ENCODE measurements around the gene CNNM2.
"Not testable (repeated sequence)": the region's sequence is repeated elsewhere in the genome, so short reads cannot be mapped to it uniquely, and the experiment has no call there.

The CNNM2 gene

GRCh38 chr10:102945449-102945848 lies 27.4 kb downstream of the CNNM2 start:
- Mint-ChIP-seq H3K4me1 (ENCODE audit: low read depth) (no peaks in the 10 kb centered on the region), H3K27ac (no peak overlapping the region), H3K9me3 (ENCODE audit: low read depth) (no peaks in the 10 kb centered on the region), H3K4me3 (no peak overlapping the region), H3K27me3 (no peaks in the 10 kb centered on the region), H3K36me3 (peaks cover 7% of the 10 kb centered on the region)

DNA sequence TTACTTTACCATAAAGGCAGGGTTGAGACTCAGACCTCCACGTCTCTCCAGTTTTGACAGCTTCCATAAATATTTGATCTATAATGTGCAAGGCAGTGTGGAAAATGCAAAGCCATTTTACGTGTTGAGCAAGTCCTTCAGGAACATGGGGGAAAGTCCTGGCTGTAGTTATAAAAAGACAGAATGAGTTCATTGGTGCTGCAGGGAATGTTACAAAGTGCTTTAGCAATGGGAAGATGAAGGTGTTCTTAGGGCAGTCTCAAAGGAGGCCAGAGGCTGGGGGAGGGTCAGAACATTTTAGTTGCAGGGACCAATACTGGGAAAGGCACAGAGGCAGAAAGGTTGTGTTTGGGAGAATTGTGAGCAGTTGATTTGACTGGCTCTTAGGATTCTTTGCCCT lies 27.9 kb downstream of the CNNM2 start:
- Mint-ChIP-seq H3K9me3 (ENCODE audit: low read depth) (no peaks in the 10 kb centered on the region), H3K4me3 (no peak overlapping the region), H3K36me3 (peaks cover 7% of the 10 kb centered on the region), H3K27ac (no peak overlapping the region), H3K27me3 (no peaks in the 10 kb centered on the region), H3K4me1 (ENCODE audit: low read depth) (no peaks in the 10 kb centered on the region)

DNA sequence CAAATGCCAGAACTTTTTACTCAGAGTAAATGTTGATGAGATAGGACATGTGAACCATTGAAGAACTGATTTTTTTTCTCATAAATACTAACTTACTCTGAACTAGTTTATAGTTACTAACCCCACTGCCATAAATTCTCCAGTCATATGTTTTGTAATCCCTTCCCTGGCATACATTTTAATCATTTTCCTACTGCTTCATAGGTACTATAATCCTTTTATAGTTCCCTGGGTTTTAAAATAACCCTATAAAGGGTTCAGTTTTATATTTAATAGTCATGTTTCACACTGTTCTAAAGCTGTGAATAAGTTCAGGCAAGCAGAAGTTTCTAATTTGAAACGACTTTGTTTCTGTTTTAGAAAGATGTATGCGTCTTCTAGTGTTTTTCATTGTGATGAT lies 28.9 kb downstream of the CNNM2 start:
- Mint-ChIP-seq H3K36me3 (peaks cover 4% of the 10 kb centered on the region), H3K9me3 (ENCODE audit: low read depth) (no peaks in the 10 kb centered on the region), H3K27me3 (no peaks in the 10 kb centered on the region)

GRCh38 chr10:102948176-102948575 lies 30.1 kb downstream of the CNNM2 start:
- Mint-ChIP-seq H3K27ac (no peak overlapping the region), H3K4me3 (no peak overlapping the region), H3K9me3 (ENCODE audit: low read depth) (no peaks in the 10 kb centered on the region), H3K4me1 (ENCODE audit: low read depth) (no peaks in the 10 kb centered on the region), H3K27me3 (no peaks in the 10 kb centered on the region), H3K36me3 (peaks cover 4% of the 10 kb centered on the region)

More for the DNA sequence above, 28.9 kb downstream of the CNNM2 start:
- Mint-ChIP-seq H3K27ac (no peak overlapping the region), H3K4me3 (no peak overlapping the region), H3K4me1 (ENCODE audit: low read depth) (no peaks in the 10 kb centered on the region)

- Mint-ChIP-seq H3K27me3 (no peaks in the 10 kb centered on the region), H3K36me3 (peaks cover 4% of the 10 kb centered on the region), H3K9me3 (ENCODE audit: low read depth) (no peaks in the 10 kb centered on the region), H3K4me3 (no peak overlapping the region), H3K4me1 (ENCODE audit: low read depth) (no peaks in the 10 kb centered on the region), H3K27ac (no peak overlapping the region)
Observed at GRCh38 chr10:102948786-102949185, 30.7 kb downstream of the CNNM2 start.

GRCh38 chr10:102949916-102950315 lies 31.8 kb downstream of the CNNM2 start:
- H3K27me3 Mint-ChIP-seq, result no peaks in the 10 kb centered on the region
- H3K9me3 Mint-ChIP-seq (ENCODE audit: low read depth), result no peaks in the 10 kb centered on the region
- no peaks in the 10 kb centered on the region for H3K4me1 Mint-ChIP-seq (ENCODE audit: low read depth)
- H3K27ac Mint-ChIP-seq, result no peak overlapping the region
- peaks cover 4% of the 10 kb centered on the region for H3K36me3 Mint-ChIP-seq
- H3K4me3 Mint-ChIP-seq, result no peak overlapping the region

DNA sequence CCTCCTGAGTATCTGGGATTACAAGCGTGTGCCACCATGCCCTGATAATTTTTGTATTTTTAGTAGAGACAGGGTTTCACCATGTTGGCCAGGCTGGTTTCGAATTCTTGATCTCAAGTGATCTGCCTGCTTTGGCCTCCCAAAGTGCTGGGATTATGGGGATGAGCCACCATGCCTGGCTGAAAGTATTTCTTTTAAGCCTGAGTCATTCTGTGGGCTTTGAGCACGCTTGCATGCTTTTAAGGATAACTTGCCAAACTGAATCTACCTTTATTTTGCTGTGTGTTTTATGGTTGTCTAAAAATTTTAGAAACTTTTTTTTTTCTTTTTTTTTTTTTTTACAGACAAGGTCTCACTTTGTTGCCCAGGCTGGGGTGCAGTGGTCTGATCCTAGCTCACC lies 33.2 kb downstream of the CNNM2 start:
- H3K27me3 Mint-ChIP-seq, result no peaks in the 10 kb centered on the region
- H3K9me3 Mint-ChIP-seq (ENCODE audit: low read depth), result no peaks in the 10 kb centered on the region
- H3K36me3 Mint-ChIP-seq, result peaks cover 4% of the 10 kb centered on the region
- no peak overlapping the region for H3K27ac Mint-ChIP-seq
- no peak overlapping the region for H3K4me3 Mint-ChIP-seq
- H3K4me1 Mint-ChIP-seq (ENCODE audit: low read depth), result no peaks in the 10 kb centered on the region

GRCh38 chr10:102959360-102959759 lies 41.3 kb downstream of the CNNM2 start:
- H3K4me1 Mint-ChIP-seq (ENCODE audit: low read depth), result no peaks in the 10 kb centered on the region
- H3K4me3 Mint-ChIP-seq, result no peak overlapping the region
- H3K9me3 Mint-ChIP-seq (ENCODE audit: low read depth), result no peaks in the 10 kb centered on the region
- H3K36me3 Mint-ChIP-seq, result no peaks in the 10 kb centered on the region
- H3K27ac Mint-ChIP-seq, result no peak overlapping the region
- H3K27me3 Mint-ChIP-seq, result no peaks in the 10 kb centered on the region

DNA sequence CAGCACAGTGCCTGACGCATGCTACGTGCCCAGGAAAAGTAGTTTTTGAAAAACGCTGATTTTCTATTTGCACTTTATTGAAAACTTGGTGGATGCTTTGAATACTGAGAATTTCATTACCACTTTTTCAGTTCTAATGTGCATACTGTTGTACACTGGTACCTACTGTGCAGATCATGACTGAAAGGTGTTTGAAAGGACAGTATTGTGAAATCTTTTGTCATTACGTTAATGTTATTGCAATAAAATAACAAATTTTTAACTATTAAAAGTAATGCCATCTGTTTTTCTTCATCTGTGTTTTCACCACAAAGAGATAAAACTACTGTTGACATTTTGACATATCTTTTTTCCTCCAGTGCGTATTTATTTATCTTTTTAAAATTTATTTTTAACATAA lies 42.1 kb downstream of the CNNM2 start:
- no peaks in the 10 kb centered on the region for H3K36me3 Mint-ChIP-seq
- no peaks in the 10 kb centered on the region for H3K27me3 Mint-ChIP-seq
- no peak overlapping the region for H3K27ac Mint-ChIP-seq
- H3K9me3 Mint-ChIP-seq (ENCODE audit: low read depth), result no peaks in the 10 kb centered on the region
- no peaks in the 10 kb centered on the region for H3K4me1 Mint-ChIP-seq (ENCODE audit: low read depth)
- H3K4me3 Mint-ChIP-seq, result no peak overlapping the region

GRCh38 chr10:102962267-102962666 lies 44.2 kb downstream of the CNNM2 start:
- H3K36me3 Mint-ChIP-seq, result no peaks in the 10 kb centered on the region
- no peak overlapping the region for H3K4me3 Mint-ChIP-seq
- no peaks in the 10 kb centered on the region for H3K27me3 Mint-ChIP-seq
- H3K27ac Mint-ChIP-seq, result no peak overlapping the region
- H3K9me3 Mint-ChIP-seq (ENCODE audit: low read depth), result no peaks in the 10 kb centered on the region
- no peaks in the 10 kb centered on the region for H3K4me1 Mint-ChIP-seq (ENCODE audit: low read depth)

- H3K4me1 Mint-ChIP-seq (ENCODE audit: low read depth), result no peaks in the 10 kb centered on the region
- H3K27ac Mint-ChIP-seq, result no peak overlapping the region
- H3K36me3 Mint-ChIP-seq, result no peaks in the 10 kb centered on the region
- H3K27me3 Mint-ChIP-seq, result no peaks in the 10 kb centered on the region
- H3K9me3 Mint-ChIP-seq (ENCODE audit: low read depth), result no peaks in the 10 kb centered on the region
- H3K4me3 Mint-ChIP-seq, result no peak overlapping the region
Observed at GRCh38 chr10:102962951-102963755, 45.1 kb downstream of the CNNM2 start.

DNA sequence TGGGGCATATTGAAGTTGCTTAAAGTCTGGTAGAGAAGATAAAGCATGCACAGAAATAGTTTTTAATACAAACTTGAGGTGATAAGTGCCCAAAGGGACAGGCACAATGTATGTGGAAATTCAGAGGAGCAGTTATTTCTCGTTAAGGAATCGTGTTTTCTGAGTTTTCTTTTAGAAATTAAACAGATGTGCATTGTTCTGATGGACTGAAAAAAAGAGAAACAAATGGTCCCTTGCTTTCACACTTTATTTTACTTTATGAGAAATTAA lies 45.6 kb downstream of the CNNM2 start:
- Mint-ChIP-seq H3K36me3 (no peaks in the 10 kb centered on the region), H3K4me3 (no peak overlapping the region), H3K4me1 (ENCODE audit: low read depth) (no peaks in the 10 kb centered on the region), H3K9me3 (ENCODE audit: low read depth) (no peaks in the 10 kb centered on the region), H3K27me3 (no peaks in the 10 kb centered on the region), H3K27ac (no peak overlapping the region)

DNA sequence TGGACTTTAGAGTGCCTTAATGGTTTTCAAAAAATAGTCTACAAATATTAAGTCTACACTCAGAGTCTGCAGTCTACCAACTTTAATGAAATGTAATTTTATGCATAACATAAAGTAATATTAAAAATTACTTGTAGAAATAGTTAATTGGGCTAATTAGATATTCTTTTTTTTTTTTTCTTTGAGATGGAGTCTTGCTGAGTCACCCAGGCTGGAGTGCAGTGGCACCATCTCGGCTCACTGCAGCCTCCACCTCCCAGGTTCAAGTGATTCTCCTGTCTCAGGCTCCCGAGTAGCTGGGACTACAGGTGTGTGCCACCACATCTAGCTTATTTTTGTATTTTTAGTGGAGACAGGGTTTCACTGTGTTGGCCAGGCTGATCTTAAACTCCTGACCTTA lies 46.0 kb downstream of the CNNM2 start:
- H3K36me3 Mint-ChIP-seq; H3K27ac Mint-ChIP-seq; H3K9me3 Mint-ChIP-seq (ENCODE audit: low read depth); H3K4me3 Mint-ChIP-seq; H3K27me3 Mint-ChIP-seq; H3K4me1 Mint-ChIP-seq (ENCODE audit: low read depth): not testable (repeated sequence)

GRCh38 chr10:102964713-102965112 lies 46.6 kb downstream of the CNNM2 start:
- Mint-ChIP-seq H3K4me1 (ENCODE audit: low read depth) (no peaks in the 10 kb centered on the region), H3K9me3 (ENCODE audit: low read depth) (no peaks in the 10 kb centered on the region), H3K36me3 (no peaks in the 10 kb centered on the region), H3K27me3 (no peaks in the 10 kb centered on the region), H3K4me3 (no peak overlapping the region), H3K27ac (no peak overlapping the region)

DNA sequence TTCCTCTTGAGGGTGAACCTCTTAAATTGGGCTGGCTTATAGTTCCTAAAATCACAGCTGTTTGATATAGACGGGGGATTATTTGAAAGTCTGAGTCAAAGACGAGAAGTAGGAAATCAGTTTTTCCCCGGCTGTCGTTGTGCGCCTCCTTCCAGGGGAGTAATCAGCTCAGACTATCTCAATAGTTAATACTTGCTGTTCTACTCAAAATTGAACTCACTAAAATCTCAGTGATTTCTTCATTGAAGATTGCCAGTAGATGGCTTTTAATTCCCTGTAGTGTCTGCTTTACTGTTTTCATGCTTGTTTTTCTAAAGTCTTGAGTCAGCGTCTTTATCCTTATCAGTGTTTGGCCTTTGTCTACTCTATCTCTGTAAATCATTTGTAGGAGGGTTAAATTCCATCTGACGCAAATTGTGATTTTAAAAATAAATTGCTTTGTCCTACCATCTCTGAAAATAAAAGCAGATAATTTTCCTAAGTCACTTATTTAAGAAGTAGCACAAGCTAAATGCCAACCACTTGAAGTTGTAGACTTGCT lies 47.3 kb downstream of the CNNM2 start:
- H3K27me3 Mint-ChIP-seq, result no peaks in the 10 kb centered on the region
- H3K4me1 Mint-ChIP-seq (ENCODE audit: low read depth), result no peaks in the 10 kb centered on the region
- no peaks in the 10 kb centered on the region for H3K9me3 Mint-ChIP-seq (ENCODE audit: low read depth)
- H3K36me3 Mint-ChIP-seq, result no peaks in the 10 kb centered on the region
- no peak overlapping the region for H3K27ac Mint-ChIP-seq
- no peak overlapping the region for H3K4me3 Mint-ChIP-seq

DNA sequence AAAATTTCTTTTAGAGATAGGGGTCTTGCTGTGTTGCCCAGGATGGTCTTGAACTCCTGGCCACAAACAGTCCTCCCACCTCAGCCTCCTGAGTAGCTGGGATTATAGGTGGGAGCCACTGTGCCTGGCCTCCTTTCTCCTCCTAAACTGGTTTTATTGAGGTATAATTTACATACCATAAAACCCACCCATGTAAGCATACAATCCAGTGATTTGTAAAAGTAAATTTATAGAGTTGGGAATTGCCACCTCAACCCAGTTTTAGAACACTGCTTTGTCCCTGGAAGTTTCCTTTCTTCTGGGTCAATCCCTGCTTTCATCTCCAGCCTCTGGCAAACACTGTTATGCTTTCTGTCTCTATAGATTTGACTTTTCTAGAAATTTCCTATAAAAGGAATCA lies 49.0 kb downstream of the CNNM2 start:
- no peaks in the 10 kb centered on the region for H3K27me3 Mint-ChIP-seq
- no peaks in the 10 kb centered on the region for H3K36me3 Mint-ChIP-seq

More for the DNA sequence above, 49.0 kb downstream of the CNNM2 start:
- H3K4me3 Mint-ChIP-seq, result no peak overlapping the region
- no peaks in the 10 kb centered on the region for H3K9me3 Mint-ChIP-seq (ENCODE audit: low read depth)
- H3K4me1 Mint-ChIP-seq (ENCODE audit: low read depth), result no peaks in the 10 kb centered on the region
- H3K27ac Mint-ChIP-seq, result no peak overlapping the region

All from activated naive CD8-positive, alpha-beta T cell (primary cell).